ENCODE measurements around the gene SWT1.

SWT1 gene

GRCh38 chr1:185154912-185155513, 2.0 kb upstream of the SWT1 start:
- Histone ChIP-seq H3K27me3 (ENCODE audit: insufficient read depth, poor library complexity, severe bottlenecking) (no peaks in the 10 kb centered on the region), H3K27ac (replicated peaks) (peak overlapping the region; percentile 96), H3K4me3 (replicated peaks; ENCODE audit: insufficient read depth, low read length) (peak overlapping the region; percentile 95; the same call in 1 of the 2 replicates)
- TF ChIP-seq REST (IDR thresholded peaks at IDR 0.05; ENCODE audit: insufficient replicate concordance, low read depth) (no peak), GABPA (IDR thresholded peaks at IDR 0.05; ENCODE audit: low read depth) (no peak)
- DNase-seq (ENCODE audit: low read depth in 1 of 2, low spot score in 1 of 2), result no peak

GRCh38 chr1:185155600-185156287, 1.2 kb upstream of the SWT1 start:
- peak overlapping the region; percentile 96 for H3K27ac ChIP-seq (replicated peaks)
- H3K27me3 ChIP-seq (ENCODE audit: insufficient read depth, poor library complexity, severe bottlenecking), result no peaks in the 10 kb centered on the region
- TF ChIP-seq REST (IDR thresholded peaks at IDR 0.05; ENCODE audit: insufficient replicate concordance, low read depth) (no peak), GABPA (IDR thresholded peaks at IDR 0.05; ENCODE audit: low read depth) (no peak), POLR2AphosphoS5 (IDR thresholded peaks at IDR 0.05; ENCODE audit: low read depth) (no peak), CTCF (IDR thresholded peaks at IDR 0.05; ENCODE audit: insufficient read depth, low read length) (no peak), SPI1 (IDR thresholded peaks at IDR 0.05; ENCODE audit: borderline replicate concordance, low read depth) (no peak)
- H3K4me3 ChIP-seq (replicated peaks; ENCODE audit: insufficient read depth, low read length), result peak overlapping the region; percentile 95
- peak in 1 of 2 experiments; percentile 33 for DNase-seq (ENCODE audit: low read depth in 1 of 2, low spot score in 1 of 2)

GRCh38 chr1:185156288-185156853, 596 bp upstream of the SWT1 start:
- H3K27ac ChIP-seq (replicated peaks), result peak overlapping the region; percentile 96
- peak; percentile 30 to 40 for DNase-seq (ENCODE audit: low read depth in 1 of 2, low spot score in 1 of 2)
- TF ChIP-seq REST (IDR thresholded peaks at IDR 0.05; ENCODE audit: insufficient replicate concordance, low read depth) (peak; percentile 57), POLR2AphosphoS5 (IDR thresholded peaks at IDR 0.05; ENCODE audit: low read depth) (no peak)
- no peaks in the 10 kb centered on the region for H3K27me3 ChIP-seq (ENCODE audit: insufficient read depth, poor library complexity, severe bottlenecking)
- H3K4me3 ChIP-seq (replicated peaks; ENCODE audit: insufficient read depth, low read length), result peak overlapping the region; percentile 95
